Endothelial cell of umbilical vein (primary cell): ENCODE measurements around the gene RNPEP. TPM values are rescaled to one million over a fixed set of nuclear protein-coding genes. Genes with fewer than 3 reads are reported as not detected.

Source experiments
- BruUV-seq: library from RNA; stranded (reverse); fragments of 400-500 nt; replicated peaks from 2 replicates; lab custom pipeline; 2021; lab: Mats Ljungman, UMichigan
- CTCF ChIA-PET: fragments of 300-600, 350-600 bp; sonication (Branson Sonifier 250); formaldehyde crosslinking; loops from one replicate; lab custom pipeline; 2021; ENCODE audit warnings: antibody characterized with exemption, inconsistent platforms; lab: Charles Lee
- POLR2A ChIA-PET: fragments of 300-600, 350-600 bp; sonication (Branson Sonifier 250); formaldehyde crosslinking; loops from one replicate; lab custom pipeline; 2021; ENCODE audit warnings: antibody characterized with exemption, inconsistent platforms; lab: Charles Lee
- DNase-seq: peaks from one replicate; pipeline ENCODE4 v3.0.0-alpha.2; 2011; ENCODE audit warnings: low read depth, low spot score
- FAIRE-seq: peaks from 2 replicates; lab custom pipeline; 2011; peaks lifted over from hg19 to GRCh38; lab: Jason Lieb, UNC
- H2AFZ ChIP-seq: 2 replicates; pipeline ENCODE4 v1.6.0; 2012; ENCODE audit warnings: low read depth, low read length, control low read depth, inconsistent platforms
- H3K27ac ChIP-seq: 2 replicates; pipeline ENCODE4 v1.5.1; 2011; ENCODE audit warnings: low read depth, mild to moderate bottlenecking, control low read depth, low read length, moderate library complexity; ENCODE audit not compliant: insufficient read depth
- H3K27me3 ChIP-seq, 2 experiments: 2 replicates each; pipeline versions ENCODE4 v1.6.0 to v1.6.1; 2011; ENCODE audit warnings: low read length in 2 of 2, mixed read lengths in 1 of 2; ENCODE audit not compliant: control insufficient read depth in 2 of 2, insufficient read depth in 2 of 2
- H3K36me3 ChIP-seq, 2 experiments: 2 replicates in 1 of 2; 3 replicates in 1 of 2; pipeline ENCODE4 v1.5.1; 2011; ENCODE audit warnings: low read length in 2 of 2, mild to moderate bottlenecking in 1 of 2, moderate library complexity in 1 of 2; ENCODE audit not compliant: control insufficient read depth in 2 of 2, insufficient read depth in 2 of 2; ENCODE audit errors: extremely low read depth in 1 of 2
- H3K4me1 ChIP-seq: 3 replicates; pipeline ENCODE4 v1.5.1; 2011; ENCODE audit warnings: mild to moderate bottlenecking, low read length; ENCODE audit not compliant: control insufficient read depth, insufficient read depth; ENCODE audit errors: extremely low read depth
- H3K4me2 ChIP-seq: 2 replicates; pipeline ENCODE4 v1.6.1; 2011; ENCODE audit warnings: low read length, control low read depth, mixed read lengths; ENCODE audit not compliant: insufficient read depth
- H3K4me3 ChIP-seq, 3 experiments: fragments of 200-600 bp in 1 of 3; sonication (generic), shearing (Covaris generic) in 1 of 3; replicated peaks in 1 of 3; 2 replicates each; pipeline ENCODE4 v1.5.1; 2011 to 2016; ENCODE audit warnings: control low read depth in 3 of 3, low read length in 3 of 3, mild to moderate bottlenecking in 2 of 3, inconsistent platforms in 1 of 3, low read depth in 1 of 3, moderate library complexity in 1 of 3; ENCODE audit not compliant: insufficient read depth in 1 of 3
- H3K79me2 ChIP-seq: 2 replicates; pipeline ENCODE4 v1.6.0; 2012; ENCODE audit warnings: low read length, inconsistent platforms; ENCODE audit not compliant: control insufficient read depth, insufficient read depth
- H3K9ac ChIP-seq: replicated peaks from 2 replicates; pipeline ENCODE3; 2011; ENCODE audit warnings: low read length, control low read depth; ENCODE audit not compliant: insufficient read depth; ENCODE audit errors: extremely low read depth
- H3K9me1 ChIP-seq: replicated peaks from 3 replicates; pipeline ENCODE4 v1.6.0; 2011; ENCODE audit warnings: mild to moderate bottlenecking, low read length; ENCODE audit not compliant: control insufficient read depth, insufficient read depth; ENCODE audit errors: extremely low read depth
- H3K9me3 ChIP-seq: replicated peaks from 2 replicates; pipeline ENCODE4 v1.5.1; 2012; ENCODE audit warnings: low read length, inconsistent platforms; ENCODE audit not compliant: control insufficient read depth, insufficient read depth
- H4K20me1 ChIP-seq: replicated peaks from 2 replicates; pipeline ENCODE3; 2011; ENCODE audit warnings: mild to moderate bottlenecking, low read length; ENCODE audit not compliant: control insufficient read depth, insufficient read depth; ENCODE audit errors: extremely low read depth
- EZH2 ChIP-seq: IDR thresholded peaks from 2 replicates; pipeline ENCODE4 v1.6.1; 2012; ENCODE audit warnings: borderline replicate concordance, low read depth, mild to moderate bottlenecking, moderate library complexity, low read length, inconsistent platforms; ENCODE audit not compliant: severe bottlenecking
- FOS ChIP-seq: IDR thresholded peaks from 2 replicates; pipeline ENCODE4 v1.6.1; 2011; ENCODE audit warnings: mild to moderate bottlenecking, low read length, moderate library complexity, borderline replicate concordance; ENCODE audit not compliant: insufficient read depth
- GATA2 ChIP-seq: IDR thresholded peaks from 2 replicates; pipeline ENCODE4 v1.7.0; 2011; ENCODE audit warnings: low read depth, mild to moderate bottlenecking, moderate library complexity, mixed read lengths, low read length; ENCODE audit not compliant: insufficient read length, insufficient read depth
- JUN ChIP-seq: IDR thresholded peaks from 2 replicates; pipeline ENCODE4 v1.6.1; 2011; ENCODE audit warnings: borderline replicate concordance, low read depth; ENCODE audit not compliant: insufficient read length, insufficient read depth
- MYC ChIP-seq: IDR thresholded peaks from one replicate; pipeline ENCODE4 v1.6.1; 2011; ENCODE audit warnings: mild to moderate bottlenecking, low read depth, low read length
- POLR2A ChIP-seq: IDR thresholded peaks from 2 replicates; pipeline ENCODE4 v1.6.1; 2012; ENCODE audit warnings: low read depth, mild to moderate bottlenecking, control low read depth, low read length
- POLR2AphosphoS5 ChIP-seq: IDR thresholded peaks from 2 replicates; pipeline ENCODE4 v1.6.1; 2012; ENCODE audit warnings: low read depth, mild to moderate bottlenecking, control low read depth, low read length, moderate library complexity; ENCODE audit not compliant: insufficient read depth
- dilution Hi-C: fragments of 300-500 bp; cut with MboI; formaldehyde crosslinking; loops from one replicate; pipeline ENCODE4 v1.15.0; 2019; ENCODE audit warnings: low sequenced_read_pairs; ENCODE audit not compliant: extremely low pct_ligation_motif_present
- intact Hi-C: fragments of 100-400 bp; cut with micrococcal nuclease; formaldehyde crosslinking; loops from one replicate; pipeline ENCODE4 v1.10.0; 2022
- polyA plus RNA-seq, 4 experiments: library from polyadenylated mRNA; depleted of rRNA in 3 of 4; stranded (reverse) in 3 of 4; unstranded in 1 of 4; fragments of >200 nt; gene quantifications; 2 replicates each; pipeline versions ENCODE4 v1.2.1 to v1.2.3, GENCODE V29; 2011 to 2012; ENCODE audit warnings: missing spikeins in 1 of 4
- total RNA-seq: library from RNA; stranded (reverse); gene quantifications from 2 replicates; pipeline ENCODE4 v1.2.3, GENCODE V29; 2021
- TF ChIP-seq, protein P1 (sequence below): IDR thresholded peaks from 2 replicates; pipeline ENCODE4 v1.6.1; 2011; ENCODE audit not compliant: insufficient read depth, insufficient read length
- TF ChIP-seq, protein P2 (sequence below), 2 donors: IDR thresholded peaks; 1 replicate in 1 of 2; 2 replicates in 1 of 2; pipeline ENCODE4 v1.5.1; 2011; ENCODE audit warnings: low read length in 2 of 2, mild to moderate bottlenecking in 2 of 2, moderate library complexity in 2 of 2, control low read depth in 1 of 2, inconsistent platforms in 1 of 2, low read depth in 1 of 2; ENCODE audit not compliant: insufficient read depth in 1 of 2; ENCODE audit errors: extremely low read depth in 1 of 2

RNPEP gene
- total and polyA plus RNA-seq, 2 donors (not counting 3 experiments of a cell fraction or from before 2014, with no cell fraction given): 56.1 to 73.5 TPM

DNA sequence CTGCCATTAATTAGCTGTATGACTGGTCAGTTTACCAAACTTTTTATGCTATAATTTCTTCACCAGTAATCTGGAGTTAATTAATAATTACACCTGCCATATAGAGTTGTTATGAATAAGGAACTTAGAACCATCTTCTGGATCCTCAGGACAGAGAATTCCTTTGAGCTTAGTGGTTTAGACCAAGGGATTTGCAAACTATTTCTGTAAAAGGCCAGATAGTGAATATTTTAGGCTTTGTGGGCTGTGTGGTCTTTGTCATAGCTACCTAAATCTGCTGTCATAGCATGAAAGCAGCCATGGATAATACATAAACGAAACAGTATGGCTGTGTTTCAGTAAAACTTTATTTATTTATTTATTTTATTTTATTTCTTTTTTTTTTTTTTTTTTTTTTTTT lies 18.2 kb upstream of the RNPEP start:
- no peaks in the 10 kb centered on the region for H3K9me1 ChIP-seq
- H3K79me2 ChIP-seq: peaks cover 5% of the 10 kb centered on the region
- H4K20me1 ChIP-seq: no peaks in the 10 kb centered on the region
- no peak overlapping the region for H3K4me2 ChIP-seq
- H3K27ac ChIP-seq: no peak overlapping the region
- H3K27me3 ChIP-seq: no peaks in the 10 kb centered on the region
- H3K4me1 ChIP-seq: no peaks in the 10 kb centered on the region
- H3K36me3 ChIP-seq: peaks cover 16 to 18% of the 10 kb centered on the region in 2 experiments
- dilution Hi-C loops: no loop called here
- intact Hi-C loops: no loop called here
- TF ChIP-seq, protein P1, sequence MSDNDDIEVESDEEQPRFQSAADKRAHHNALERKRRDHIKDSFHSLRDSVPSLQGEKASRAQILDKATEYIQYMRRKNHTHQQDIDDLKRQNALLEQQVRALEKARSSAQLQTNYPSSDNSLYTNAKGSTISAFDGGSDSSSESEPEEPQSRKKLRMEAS: no peak
- TF ChIP-seq POLR2A (no peak), MYC (no peak), JUN (no peak), EZH2 (no peak), FOS (no peak), GATA2 (no peak), POLR2AphosphoS5 (no peak)
- TF ChIP-seq, protein P2, sequence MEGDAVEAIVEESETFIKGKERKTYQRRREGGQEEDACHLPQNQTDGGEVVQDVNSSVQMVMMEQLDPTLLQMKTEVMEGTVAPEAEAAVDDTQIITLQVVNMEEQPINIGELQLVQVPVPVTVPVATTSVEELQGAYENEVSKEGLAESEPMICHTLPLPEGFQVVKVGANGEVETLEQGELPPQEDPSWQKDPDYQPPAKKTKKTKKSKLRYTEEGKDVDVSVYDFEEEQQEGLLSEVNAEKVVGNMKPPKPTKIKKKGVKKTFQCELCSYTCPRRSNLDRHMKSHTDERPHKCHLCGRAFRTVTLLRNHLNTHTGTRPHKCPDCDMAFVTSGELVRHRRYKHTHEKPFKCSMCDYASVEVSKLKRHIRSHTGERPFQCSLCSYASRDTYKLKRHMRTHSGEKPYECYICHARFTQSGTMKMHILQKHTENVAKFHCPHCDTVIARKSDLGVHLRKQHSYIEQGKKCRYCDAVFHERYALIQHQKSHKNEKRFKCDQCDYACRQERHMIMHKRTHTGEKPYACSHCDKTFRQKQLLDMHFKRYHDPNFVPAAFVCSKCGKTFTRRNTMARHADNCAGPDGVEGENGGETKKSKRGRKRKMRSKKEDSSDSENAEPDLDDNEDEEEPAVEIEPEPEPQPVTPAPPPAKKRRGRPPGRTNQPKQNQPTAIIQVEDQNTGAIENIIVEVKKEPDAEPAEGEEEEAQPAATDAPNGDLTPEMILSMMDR (IDR thresholded peaks at IDR 0.05; ENCODE audit: extremely low read depth in 1 of 2, insufficient read depth in 1 of 2, low read depth in 1 of 2, low read length in 2 of 2): no peak
- BruUV-seq: no TSS peak
- no peak overlapping the region for H2AFZ ChIP-seq
- no peaks in the 10 kb centered on the region for H3K9me3 ChIP-seq
- H3K4me3 ChIP-seq: no peak overlapping the region
- ChIA-PET POLR2A (interaction anchor here (1.0 to 1.7 kb wide), 2 partner anchors 60 to 68 kb away, joined by 4 read pairs; no protein-coding TSS in a partner anchor), CTCF (interaction anchor here (1.1 to 15.9 kb wide), 4 partner anchors 8 to 86 kb away, joined by 3 to 577 read pairs (median 3); no protein-coding TSS in a partner anchor)
- no peak overlapping the region for H3K9ac ChIP-seq
- DNase-seq: no peak
- no peak for FAIRE-seq
